OCI-LY7 (cell line): ENCODE measurements around the gene PODXL2.

Experiments
- CTCF ChIP-seq: fragments of 200-600 bp; sonication (generic); conservative IDR thresholded peaks from 2 replicates; pipeline ENCODE4 v1.5.1; 2014; ENCODE audit warnings: mild to moderate bottlenecking, antibody characterized with exemption, low read length, moderate library complexity, mixed read lengths
- EZH2phosphoT487 ChIP-seq: fragments of 200-600 bp; sonication (generic); IDR thresholded peaks from 2 replicates; pipeline ENCODE4 v1.6.1; 2018; ENCODE audit warnings: low read depth, borderline replicate concordance, mild to moderate bottlenecking, mixed run types, antibody characterized with exemption, low read length, moderate library complexity, mixed read lengths

GRCh38 chr3:127665165-127665564 lies 36.2 kb downstream of the PODXL2 start:
- TF ChIP-seq CTCF (no peak), EZH2phosphoT487 (no peak)
